ENCODE measurements around the gene ZNF275. TPM values are rescaled to one million over a fixed set of nuclear protein-coding genes. Genes with fewer than 3 reads are reported as not detected.

The ZNF275 gene
- total RNA-seq, 1 experiment from 2014 or later: 5.0 TPM

GRCh38 chrX:153312842-153313241 lies 21.1 kb upstream of the ZNF275 start:
- ATAC-seq (no peak), DNase-seq (ENCODE audit: low read depth, low spot score) (no peak)
- Histone ChIP-seq H3K27me3 (ENCODE audit: control insufficient read depth, insufficient read depth, low read length) (no peaks in the 10 kb centered on the region; the same call in 1 of the 2 replicates), H3K9me3 (ENCODE audit: control insufficient read depth, insufficient read depth, low read depth, low read length) (no peaks in the 10 kb centered on the region), H3K4me1 (ENCODE audit: control insufficient read depth, insufficient read depth, low read length) (no peaks in the 10 kb centered on the region), H3K36me3 (ENCODE audit: control insufficient read depth, insufficient read depth, low read length) (no peaks in the 10 kb centered on the region), H3K27ac (ENCODE audit: low read length) (no peak overlapping the region), H3K4me3 (ENCODE audit: low read depth in 2 of 2, low read length in 2 of 2) (no peak overlapping the region)
- POLR2A ChIA-PET: no interaction called here
- CTCF ChIA-PET: no interaction called here
- in situ Hi-C loops (cut with HindIII; ENCODE audit: low pct_unique_long_range_greater_than_20kb, low sequenced_read_pairs) (no loop called here), intact Hi-C loops (cut with micrococcal nuclease; ENCODE audit: unreplicated experiment) (no loop called here)
- no TSS peak for BruUV-seq (replicated peaks)
- TF ChIP-seq POLR2AphosphoS5 (IDR thresholded peaks at IDR 0.05; ENCODE audit: low read depth, low read length) (no peak), TCF7L2 (IDR thresholded peaks at IDR 0.05; ENCODE audit: low read depth, low read length) (no peak), REST (IDR thresholded peaks at IDR 0.05; ENCODE audit: insufficient read depth in 1 of 2, low read depth in 2 of 2, low read length in 1 of 2) (no peak), SIN3A (IDR thresholded peaks at IDR 0.05; ENCODE audit: borderline replicate concordance, insufficient read depth, low read depth, low read length) (no peak), CTCF (IDR thresholded peaks at IDR 0.05) (no peak)

- intact Hi-C loops (cut with micrococcal nuclease; ENCODE audit: unreplicated experiment) (no loop called here), in situ Hi-C loops (cut with HindIII; ENCODE audit: low pct_unique_long_range_greater_than_20kb, low sequenced_read_pairs) (no loop called here)
- Histone ChIP-seq H3K27ac (ENCODE audit: low read length) (no peak overlapping the region), H3K36me3 (ENCODE audit: control insufficient read depth, insufficient read depth, low read length) (no peaks in the 10 kb centered on the region), H3K4me3 (ENCODE audit: low read depth in 2 of 2, low read length in 2 of 2) (no peak overlapping the region), H3K4me1 (ENCODE audit: control insufficient read depth, insufficient read depth, low read length) (no peaks in the 10 kb centered on the region), H3K9me3 (ENCODE audit: control insufficient read depth, insufficient read depth, low read depth, low read length) (no peaks in the 10 kb centered on the region), H3K27me3 (ENCODE audit: control insufficient read depth, insufficient read depth, low read length) (no peaks in the 10 kb centered on the region; the same call in 1 of the 2 replicates)
- ATAC-seq (no peak), DNase-seq (ENCODE audit: low read depth, low spot score) (no peak)
- CTCF ChIA-PET: no interaction called here
- TF ChIP-seq TCF7L2 (IDR thresholded peaks at IDR 0.05; ENCODE audit: low read depth, low read length) (no peak), POLR2AphosphoS5 (IDR thresholded peaks at IDR 0.05; ENCODE audit: low read depth, low read length) (no peak), CTCF (IDR thresholded peaks at IDR 0.05) (no peak), REST (IDR thresholded peaks at IDR 0.05; ENCODE audit: insufficient read depth in 1 of 2, low read depth in 2 of 2, low read length in 1 of 2) (no peak)
- POLR2A ChIA-PET: no interaction called here
- no TSS peak for BruUV-seq (replicated peaks)
These were observed 16.6 kb upstream of the ZNF275 start for GRCh38 chrX:153317306-153317705.

Measured in Panc1 (cell line).